C4-2B (cell line): ENCODE data around the gene ABCB4.

Experiments used
- H3K27ac ChIP-seq: fragments of 450-650 bp; 2 replicates; pipeline ENCODE4 v1.5.1; 2017
- CTCF ChIP-seq: fragments of 450-650 bp; conservative IDR thresholded peaks from 2 replicates; pipeline ENCODE4 v1.5.1; 2017; ENCODE audit warnings: mild to moderate bottlenecking
- ZFX ChIP-seq: fragments of 450-650 bp; IDR thresholded peaks from 2 replicates; pipeline ENCODE4 v1.6.1; 2017

ABCB4 gene

GRCh38 chr7:87363342-87363741, 112.1 kb downstream of the ABCB4 start:
- no peak overlapping the region for H3K27ac ChIP-seq
- no peak for TF ChIP-seq ZFX
- no peak for TF ChIP-seq CTCF

- no peak overlapping the region for H3K27ac ChIP-seq
- TF ChIP-seq ZFX (no peak), CTCF (no peak)
These were observed 114.2 kb downstream of the ABCB4 start for GRCh38 chr7:87361320-87361719.

GRCh38 chr7:87359366-87359765, 116.1 kb downstream of the ABCB4 start:
- H3K27ac ChIP-seq = no peak overlapping the region
- TF ChIP-seq ZFX (no peak), CTCF (no peak)

GRCh38 chr7:87356448-87356847, 119.0 kb downstream of the ABCB4 start:
- no peak for TF ChIP-seq ZFX
- TF ChIP-seq CTCF = no peak
- no peak overlapping the region for H3K27ac ChIP-seq

GRCh38 chr7:87354749-87355148, 120.7 kb downstream of the ABCB4 start:
- H3K27ac ChIP-seq = no peak overlapping the region
- TF ChIP-seq ZFX (no peak), CTCF (no peak)
